Measurements from ENCODE around the gene GINS2.

The GINS2 gene

DNA sequence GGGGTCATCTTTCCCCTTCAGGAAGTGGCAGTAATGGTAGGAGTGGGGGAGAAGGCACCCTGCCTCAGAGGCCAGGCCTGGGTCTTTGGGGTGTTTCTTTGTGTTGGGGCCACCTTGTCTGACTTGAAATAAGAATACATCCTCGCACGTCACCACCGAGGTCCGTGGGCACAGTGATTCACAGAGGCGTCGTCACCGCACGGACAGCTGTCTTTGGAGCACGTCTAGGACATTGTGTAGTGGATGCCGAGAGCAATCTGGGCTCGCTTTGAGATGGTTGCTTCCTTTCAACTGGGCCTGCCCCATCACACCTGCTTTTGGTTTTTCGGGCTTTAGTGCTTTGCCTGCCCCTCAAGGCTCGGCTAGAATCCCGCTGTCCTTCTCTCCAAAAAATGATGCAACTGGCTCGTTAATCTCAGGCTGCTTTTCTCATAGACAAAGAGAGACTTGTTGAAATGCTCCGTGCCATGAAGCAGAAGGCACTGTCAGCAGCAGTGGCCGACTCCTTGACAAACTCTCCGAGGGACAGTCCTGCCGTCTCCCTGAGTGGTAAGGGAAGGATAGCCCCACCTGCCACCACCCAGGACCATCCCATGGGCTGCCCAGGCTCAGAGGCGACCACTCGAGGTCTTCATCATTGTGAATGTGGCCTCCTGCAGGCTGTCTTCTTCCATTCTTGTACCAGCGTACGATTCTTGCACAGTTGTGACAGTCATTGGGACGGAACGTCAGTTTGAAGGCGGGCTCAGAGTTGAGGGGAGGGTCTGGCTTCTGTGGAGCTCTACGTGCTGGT is 24.0 kb downstream of the GINS2 start:
- no peak for DNase-seq

GRCh38 chr16:85663891-85664321 is 24.8 kb downstream of the GINS2 start:
- DNase-seq, result no peak

DNA sequence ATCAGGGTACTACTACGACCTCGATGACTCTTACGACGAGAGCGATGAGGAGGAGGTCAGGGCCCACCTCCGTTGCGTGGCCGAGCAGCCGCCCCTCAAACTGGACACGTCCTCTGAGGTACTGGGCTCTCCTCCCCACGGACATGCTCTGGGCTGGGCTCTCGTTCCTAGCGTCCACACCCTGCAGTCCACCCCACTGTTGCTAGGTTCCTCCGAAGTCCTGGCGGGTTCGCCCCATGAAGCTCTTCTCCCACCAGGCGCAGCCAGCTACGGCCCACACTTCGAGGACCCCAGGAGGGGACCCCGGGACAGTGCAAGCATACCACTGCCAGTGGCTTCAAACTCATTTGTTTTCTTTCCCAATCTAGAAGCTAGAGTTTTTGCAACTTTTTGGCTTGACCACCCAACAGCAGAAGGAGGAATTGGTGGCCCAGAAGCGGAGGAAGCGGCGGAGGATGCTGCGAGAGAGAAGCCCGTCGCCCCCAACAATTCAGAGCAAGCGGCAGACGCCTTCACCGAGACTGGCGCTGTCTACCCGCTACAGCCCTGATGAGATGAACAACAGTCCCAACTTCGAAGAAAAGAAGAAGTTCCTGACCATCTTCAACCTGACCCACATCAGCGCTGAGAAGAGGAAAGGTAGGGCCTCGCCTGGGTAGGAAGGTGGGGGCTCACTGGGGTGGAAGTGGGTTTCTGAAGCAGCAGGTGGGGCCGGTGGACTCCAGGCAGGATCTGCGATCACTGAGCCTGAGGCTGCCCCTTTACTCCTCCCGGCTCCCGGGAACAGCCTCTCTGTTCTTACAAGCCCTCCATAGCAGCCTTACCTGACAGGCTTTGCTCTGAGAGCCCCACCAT is 25.6 kb downstream of the GINS2 start:
- DNase-seq, result no peak

DNA sequence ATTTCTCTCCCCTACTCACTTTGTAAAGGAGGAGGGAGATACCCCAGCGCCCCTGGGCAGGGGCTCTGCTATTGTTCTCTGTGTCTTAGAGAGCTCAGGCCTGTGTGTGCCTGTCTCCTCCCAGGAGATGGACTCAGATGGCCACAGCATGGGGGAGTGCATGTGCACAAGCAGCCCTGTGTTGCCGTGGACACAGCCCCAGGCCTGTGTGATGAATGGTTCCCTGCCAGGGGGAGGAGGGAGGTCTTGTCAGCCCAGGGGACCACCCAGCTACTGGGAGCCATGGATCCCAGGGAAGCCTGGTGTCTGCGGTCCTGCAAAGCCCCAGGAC is 26.3 kb downstream of the GINS2 start:
- DNase-seq, result no peak

DNA sequence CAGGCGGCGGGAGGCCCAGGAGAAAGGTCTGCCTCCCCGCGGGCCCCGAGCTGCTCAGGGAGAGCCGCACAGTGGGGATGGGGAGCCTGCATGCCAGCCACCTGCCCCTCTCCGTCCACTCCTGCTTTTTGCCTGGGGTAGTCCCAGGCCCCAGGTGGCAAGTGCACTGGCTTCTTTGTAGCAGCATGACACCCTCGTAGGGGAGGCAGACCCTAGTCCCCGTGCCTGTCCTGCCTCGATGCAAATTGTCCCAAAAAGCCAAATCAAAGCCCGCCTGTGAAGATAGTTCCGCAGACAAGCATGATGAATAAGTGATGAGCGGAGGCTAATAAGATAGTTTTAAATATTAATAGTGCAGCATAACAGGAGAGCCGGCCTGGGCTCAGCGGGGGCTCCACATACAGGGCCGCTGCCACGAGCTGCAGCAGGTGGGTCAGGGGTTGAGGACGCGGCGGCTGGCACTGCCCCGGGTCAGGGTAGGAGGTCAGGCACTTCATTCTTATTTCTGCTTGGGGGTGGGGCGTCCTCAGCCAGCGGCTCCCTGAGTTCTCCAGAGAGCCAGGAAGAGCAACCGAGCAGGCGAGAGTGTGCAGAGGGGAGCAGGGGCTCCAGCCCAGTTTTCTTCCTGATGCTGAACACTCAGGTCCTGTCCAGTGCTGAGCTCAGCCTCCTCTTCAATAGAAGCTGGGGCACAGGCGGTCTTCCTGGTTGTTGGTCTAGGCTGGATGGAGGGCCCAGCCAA is 26.8 kb downstream of the GINS2 start:
- DNase-seq, result no peak

DNA sequence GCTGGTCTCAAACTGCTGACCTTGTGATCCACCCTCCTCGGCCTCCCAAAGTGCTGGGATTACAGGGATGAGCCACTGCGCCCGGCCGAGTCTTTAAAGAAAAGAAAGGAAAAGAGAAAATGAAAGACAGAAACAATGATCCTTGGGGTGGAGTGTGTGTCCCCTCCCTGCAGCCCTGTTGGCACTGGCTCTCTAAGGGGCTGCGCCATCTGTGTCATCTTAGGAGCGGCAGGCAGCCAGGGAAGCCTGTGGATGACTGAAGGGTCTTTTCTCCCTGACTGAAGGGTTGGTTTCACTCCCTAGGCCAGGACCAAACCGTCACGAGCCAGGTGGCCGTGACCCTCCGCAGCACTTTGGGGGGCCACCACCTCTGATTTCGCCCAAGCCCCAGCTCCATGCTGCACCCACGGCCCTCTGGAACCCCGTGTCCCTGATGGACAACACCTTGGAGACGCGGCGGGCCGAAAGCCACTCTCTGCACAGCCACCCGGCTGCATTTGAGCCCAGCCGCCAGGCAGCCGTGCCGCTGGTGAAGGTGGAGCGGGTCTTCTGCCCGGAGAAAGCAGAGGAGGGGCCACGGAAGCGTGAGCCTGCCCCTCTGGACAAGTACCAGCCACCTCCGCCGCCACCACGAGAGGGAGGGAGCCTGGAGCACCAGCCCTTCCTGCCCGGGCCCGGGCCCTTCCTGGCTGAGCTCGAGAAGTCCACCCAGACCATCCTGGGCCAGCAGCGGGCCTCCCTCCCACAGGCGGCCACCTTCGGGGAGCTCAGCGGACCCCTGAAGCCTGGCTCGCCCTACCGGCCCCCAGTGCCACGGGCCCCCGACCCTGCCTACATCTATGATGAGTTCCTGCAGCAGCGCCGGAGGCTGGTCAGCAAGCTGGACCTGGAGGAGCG is 27.7 kb downstream of the GINS2 start:
- no peak for DNase-seq

- DNase-seq, result peak; percentile 65
Observed at GRCh38 chr16:85659805-85660511, 28.8 kb downstream of the GINS2 start.

- DNase-seq, result no peak
Observed at GRCh38 chr16:85659336-85659735, 29.4 kb downstream of the GINS2 start.

GRCh38 chr16:85658504-85659326 is 30.0 kb downstream of the GINS2 start:
- DNase-seq, result no peak

- DNase-seq, result no peak
Observed at GRCh38 chr16:85657996-85658395, 30.8 kb downstream of the GINS2 start.

- no peak for DNase-seq
Observed at GRCh38 chr16:85657267-85657650, 31.5 kb downstream of the GINS2 start.

- DNase-seq, result no peak
Observed at GRCh38 chr16:85656351-85657266, 32.1 kb downstream of the GINS2 start.

- DNase-seq, result no peak
Observed at GRCh38 chr16:85655216-85656129, 33.3 kb downstream of the GINS2 start.

DNA sequence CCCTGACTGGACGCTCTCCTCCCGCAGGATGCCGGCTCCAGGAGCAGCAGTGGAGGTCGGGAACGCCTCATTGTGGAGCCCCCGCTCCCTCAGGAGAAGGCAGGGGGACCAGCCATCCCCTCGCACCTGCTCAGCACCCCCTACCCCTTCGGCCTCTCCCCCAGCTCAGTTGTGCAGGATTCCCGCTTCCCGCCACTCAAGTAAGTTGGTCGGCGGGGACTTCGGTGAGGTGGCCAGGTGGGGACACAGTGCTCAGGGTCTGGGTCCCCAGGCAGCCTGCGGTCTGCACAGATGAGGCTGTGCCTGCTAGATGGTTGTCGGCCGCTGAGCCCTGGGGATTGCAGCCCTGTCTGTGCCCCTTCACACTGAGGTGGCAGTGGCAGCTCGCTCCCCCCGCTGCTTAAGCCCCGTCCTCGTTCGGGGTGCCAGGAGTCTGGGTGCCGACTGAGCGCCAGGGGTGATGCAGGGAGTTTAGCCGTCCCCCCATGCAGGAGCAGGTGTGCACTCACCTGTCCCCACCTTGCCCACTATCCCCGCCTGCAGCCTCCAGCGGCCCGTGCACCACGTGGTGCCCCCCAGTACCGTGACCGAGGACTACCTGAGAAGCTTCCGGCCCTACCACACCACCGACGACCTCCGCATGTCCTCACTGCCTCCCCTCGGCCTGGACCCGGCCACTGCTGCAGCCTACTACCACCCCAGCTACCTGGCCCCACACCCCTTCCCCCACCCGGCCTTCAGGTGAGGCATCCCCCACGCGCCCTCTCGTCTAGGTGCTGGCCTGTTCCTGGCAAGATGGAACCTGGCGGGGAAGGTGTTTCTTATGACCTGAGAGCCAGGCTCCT is 34.3 kb downstream of the GINS2 start:
- DNase-seq, result no peak

- no peak for DNase-seq
Observed at GRCh38 chr16:85653290-85653891, 35.4 kb downstream of the GINS2 start.

DNA sequence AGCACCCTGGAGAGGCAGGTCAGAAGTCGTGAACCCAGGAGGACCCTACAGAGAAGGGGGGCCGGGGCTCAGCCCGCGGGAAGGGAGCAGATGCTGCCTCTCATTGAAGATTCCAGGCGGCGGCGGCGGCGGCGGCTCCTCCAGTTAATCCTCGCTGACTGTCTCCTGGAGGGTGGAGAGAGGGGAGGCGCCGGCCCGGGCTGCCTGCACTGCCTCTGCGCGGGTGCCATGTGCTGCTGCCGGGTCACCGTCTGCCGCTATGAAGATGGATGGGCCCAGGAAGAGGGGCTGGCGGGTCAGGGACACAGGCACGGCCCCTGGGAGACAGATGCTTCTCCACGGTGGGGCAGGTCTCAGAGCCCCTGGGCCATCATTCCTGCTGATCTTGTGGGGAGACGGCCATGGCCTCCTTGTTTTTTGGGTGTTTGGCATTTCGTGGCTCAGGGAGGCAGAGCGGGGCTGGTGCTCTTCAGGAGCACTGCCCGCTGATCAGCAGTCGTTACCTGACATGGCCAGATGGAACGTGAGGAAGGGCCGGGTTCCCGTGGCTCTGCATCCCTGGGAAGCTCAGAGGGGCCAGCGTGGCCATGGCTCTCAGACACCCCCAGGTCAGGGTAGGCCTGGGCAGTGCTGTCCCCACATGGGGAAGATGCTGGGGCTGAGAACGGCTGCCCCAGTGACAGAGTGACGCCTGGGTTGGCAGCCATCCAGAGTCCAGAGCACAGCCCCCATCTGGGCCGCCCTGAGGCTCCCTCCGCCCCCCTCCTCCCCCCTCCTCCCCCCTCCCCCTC is 36.1 kb downstream of the GINS2 start:
- no peak for DNase-seq
